HEK293T (cell line): ENCODE measurements around the gene LARGE1.

Experiments
- FOXA1 ChIP-seq: fragments of 450-650 bp; IDR thresholded peaks from 2 replicates; pipeline ENCODE4 v1.6.1; 2016; ENCODE audit warnings: mild to moderate bottlenecking
- L3MBTL2 ChIP-seq: fragments of 450-650 bp; conservative IDR thresholded peaks from 2 replicates; pipeline ENCODE4 v1.6.1; 2016; ENCODE audit warnings: mild to moderate bottlenecking
- SP1 ChIP-seq: fragments of 450-650 bp; IDR thresholded peaks from 2 replicates; pipeline ENCODE4 v1.6.1; 2017

DNA sequence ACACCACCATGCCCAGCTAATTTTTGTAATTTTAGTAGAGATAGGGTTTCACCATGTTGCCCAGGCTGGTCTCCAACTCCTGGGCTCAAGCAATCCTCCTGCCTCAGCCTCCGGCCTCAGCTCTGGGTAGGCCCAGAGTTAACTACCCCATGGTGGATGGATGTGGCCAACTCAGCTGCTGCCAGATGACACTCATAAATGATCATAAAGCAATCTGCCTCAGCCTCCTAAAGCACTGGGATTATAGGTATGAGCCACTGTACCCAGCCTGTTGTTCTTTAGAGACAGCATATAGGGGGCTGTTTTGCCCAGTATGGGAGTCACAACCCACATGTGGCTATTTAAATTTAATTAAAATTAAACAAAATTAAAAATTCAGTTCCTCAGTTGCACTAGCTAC, 54.3 kb downstream of the LARGE1 start:
- TF ChIP-seq SP1 (no peak), FOXA1 (no peak), L3MBTL2 (no peak)
